GM19043 (cell line): ENCODE measurements around the gene ARHGAP6.

ENCODE experiments used
- ATAC-seq: cut with Tn5 transposase; IDR thresholded peaks from one replicate; pipeline ENCODE4 v1.9.1; 2021; ENCODE audit warnings: low read depth; ENCODE audit not compliant: unreplicated experiment

The ARHGAP6 gene

GRCh38 chrX:11665168-11666111 is at the start of gene ARHGAP6:
Gene ARHGAP6, minus strand, starts transcription at chrX:11665920. Its CDS starts 1,092 bp downstream, at chrX:11664828.
- ATAC-seq: no peak

DNA sequence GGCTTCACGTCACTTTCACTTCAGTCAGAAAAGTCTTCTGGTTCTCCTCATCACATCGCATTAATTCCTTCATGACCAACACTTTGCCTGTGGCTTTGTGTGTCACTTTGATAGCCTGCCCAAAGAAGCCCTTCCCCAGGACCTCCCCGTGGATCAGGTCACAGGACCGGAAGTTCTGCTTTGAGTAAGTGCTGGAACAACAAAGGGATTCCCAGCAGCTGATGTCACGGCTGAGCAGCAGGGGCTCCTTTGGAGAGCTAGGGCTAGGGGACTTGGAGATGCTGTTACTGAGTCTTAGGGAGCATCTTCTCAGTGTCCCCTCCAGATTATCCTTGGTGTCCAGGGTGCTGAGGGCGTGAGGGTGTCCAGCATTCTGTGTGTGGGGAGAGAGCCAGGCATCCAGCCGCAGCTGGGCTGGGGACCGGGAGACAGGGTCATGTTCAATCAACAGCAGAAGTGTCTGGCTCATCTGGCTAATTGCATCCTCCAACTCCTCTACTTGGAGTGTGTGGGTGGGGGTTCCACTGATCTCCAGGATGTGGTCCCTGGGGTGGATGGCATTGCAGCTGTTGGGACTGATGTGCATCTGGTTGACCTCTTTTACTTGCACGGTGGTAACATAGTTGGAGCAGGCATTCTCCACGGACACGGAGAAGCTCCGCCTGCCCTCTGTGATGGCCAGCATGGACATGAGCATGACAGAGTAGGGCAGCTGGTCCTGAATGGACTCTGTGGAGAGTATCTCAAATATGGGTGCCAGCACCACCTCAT is 39.2 kb upstream of the ARHGAP6 start:
- ATAC-seq: no peak

DNA sequence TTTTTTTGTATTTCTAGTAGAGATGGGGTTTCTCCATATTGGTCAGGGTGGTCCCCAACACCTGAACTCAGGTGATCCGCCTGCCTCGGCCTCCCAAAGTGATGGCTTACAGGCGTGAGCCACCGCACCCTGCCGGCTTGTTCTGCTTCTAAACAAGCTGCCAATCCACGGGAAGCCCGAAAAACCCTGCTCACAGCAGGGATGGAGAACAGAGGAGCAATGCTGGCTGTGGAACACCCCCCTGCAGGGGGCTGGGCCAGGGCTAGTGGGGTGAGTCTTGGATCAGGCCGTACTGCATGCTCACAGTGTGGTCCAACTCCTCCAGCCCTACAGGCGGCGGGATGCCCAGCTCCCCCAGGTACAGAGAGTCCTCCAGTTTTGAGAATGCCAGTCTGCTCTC is 38.1 kb upstream of the ARHGAP6 start:
- no peak for ATAC-seq

- no peak for ATAC-seq
These were observed 37.4 kb upstream of the ARHGAP6 start for GRCh38 chrX:11702965-11703631.

- ATAC-seq: no peak
These were observed 36.7 kb upstream of the ARHGAP6 start for GRCh38 chrX:11702420-11702819.

DNA sequence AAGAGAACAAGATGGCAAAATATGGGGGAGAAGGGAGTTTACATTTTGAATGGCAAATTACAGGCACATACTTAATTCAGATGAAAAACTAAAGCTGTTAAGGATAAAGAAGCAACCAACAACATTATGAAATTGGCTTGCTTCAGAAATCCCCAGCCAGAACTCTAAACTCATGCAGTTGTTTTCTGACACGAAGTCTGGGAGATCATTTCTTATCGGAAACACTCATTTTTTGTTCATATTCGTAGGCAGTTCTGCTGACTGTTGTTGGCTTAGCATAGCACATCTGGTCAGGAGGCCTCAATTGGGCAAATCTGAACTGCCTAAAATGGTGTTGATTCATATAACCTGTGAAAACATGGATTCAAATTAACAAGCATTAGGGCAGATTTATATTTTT is 33.0 kb upstream of the ARHGAP6 start:
- ATAC-seq: no peak

DNA sequence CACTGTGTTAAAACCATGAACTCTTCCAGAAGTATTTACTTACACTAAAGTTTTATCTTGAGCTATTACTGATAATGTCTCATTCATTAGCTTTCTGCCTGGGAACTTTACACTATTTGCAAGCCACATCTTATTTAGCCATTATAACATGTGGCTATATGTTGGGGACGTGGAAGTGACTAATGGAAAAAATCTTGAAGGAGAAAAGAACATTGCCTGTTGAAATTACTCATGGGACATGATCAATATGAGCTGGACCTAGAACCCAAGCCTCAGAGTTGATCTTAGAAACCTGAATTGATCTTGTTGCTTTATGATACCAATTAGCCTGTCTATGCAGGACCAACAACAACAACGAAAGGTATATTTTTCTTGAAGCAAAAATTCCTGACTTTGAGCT is 22.5 kb upstream of the ARHGAP6 start:
- no peak for ATAC-seq

DNA sequence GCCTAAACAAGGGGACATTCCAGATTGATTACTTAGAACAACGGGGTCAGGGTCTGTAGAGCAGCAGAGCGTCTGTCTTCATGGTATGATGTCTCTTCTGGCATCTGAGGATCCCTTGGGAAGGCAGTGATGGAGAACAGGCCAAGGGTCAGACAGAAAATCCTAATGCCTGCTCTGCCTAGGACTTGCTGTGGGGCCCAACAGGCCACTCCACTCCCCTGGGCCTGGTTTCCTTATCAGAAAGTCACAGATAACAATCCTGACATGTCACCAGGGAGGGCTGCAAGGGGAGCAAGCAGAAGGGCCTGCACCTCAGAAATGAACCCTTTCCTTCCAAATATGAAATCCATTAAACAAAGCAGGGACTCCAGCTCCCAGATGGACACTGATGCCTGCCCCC is 21.4 kb upstream of the ARHGAP6 start:
- no peak for ATAC-seq

DNA sequence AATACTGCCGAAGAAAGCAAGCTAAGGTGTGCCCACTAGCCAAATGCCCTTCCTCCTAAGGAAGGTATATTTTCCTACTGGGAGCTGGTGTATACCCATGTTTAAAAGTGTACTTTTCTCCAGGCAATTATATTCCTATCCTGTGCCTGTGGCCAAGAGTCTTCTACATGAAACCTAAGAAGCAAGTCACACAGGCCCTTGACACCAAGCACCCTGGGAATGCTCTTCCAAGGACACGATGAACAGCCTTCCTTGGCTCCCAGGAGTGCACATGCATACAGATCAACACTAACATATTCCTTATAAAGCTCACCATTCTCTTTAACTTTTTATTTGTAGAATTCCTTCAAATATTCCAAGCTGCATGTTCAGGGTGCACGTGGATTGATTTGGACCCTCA is 17.3 kb upstream of the ARHGAP6 start:
- ATAC-seq: no peak

DNA sequence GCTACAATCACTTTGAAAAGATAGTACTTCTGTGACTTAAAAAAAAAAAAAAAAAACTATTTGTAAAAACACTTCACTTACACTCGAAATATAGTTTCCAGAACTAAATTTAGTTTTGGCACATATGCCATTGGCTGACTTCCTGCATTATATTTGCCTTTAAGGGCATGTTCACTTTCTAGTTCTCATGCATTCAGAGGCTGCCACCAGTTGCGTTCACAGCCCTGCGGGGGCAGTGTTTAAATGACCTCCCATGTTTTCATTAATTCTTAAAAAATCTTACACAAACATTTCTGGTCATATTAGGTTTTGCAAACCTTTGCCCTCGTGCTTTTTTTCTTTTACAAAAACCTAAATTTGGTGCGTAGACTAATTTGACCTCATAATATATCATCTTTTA is 12.4 kb upstream of the ARHGAP6 start:
- no peak for ATAC-seq

DNA sequence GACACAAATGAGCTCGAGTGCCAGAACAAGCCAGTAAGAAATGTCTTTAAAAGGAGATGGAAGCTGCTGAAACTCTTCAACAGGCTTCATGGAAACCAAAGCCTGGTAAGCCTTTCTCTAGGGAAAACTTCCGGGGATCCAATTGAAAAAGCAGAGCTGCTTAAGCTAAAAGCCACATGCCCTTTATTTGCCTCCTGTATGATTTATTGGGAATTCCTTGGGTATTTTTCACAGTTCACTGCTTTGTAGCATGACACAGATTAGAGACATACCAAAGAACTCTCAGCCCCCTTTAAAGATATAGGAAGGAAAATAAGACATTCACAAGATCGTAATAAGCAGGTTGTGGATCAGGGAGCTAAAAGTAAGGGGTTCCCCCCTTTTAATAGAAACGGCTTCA is 6.5 kb upstream of the ARHGAP6 start:
- no peak for ATAC-seq

DNA sequence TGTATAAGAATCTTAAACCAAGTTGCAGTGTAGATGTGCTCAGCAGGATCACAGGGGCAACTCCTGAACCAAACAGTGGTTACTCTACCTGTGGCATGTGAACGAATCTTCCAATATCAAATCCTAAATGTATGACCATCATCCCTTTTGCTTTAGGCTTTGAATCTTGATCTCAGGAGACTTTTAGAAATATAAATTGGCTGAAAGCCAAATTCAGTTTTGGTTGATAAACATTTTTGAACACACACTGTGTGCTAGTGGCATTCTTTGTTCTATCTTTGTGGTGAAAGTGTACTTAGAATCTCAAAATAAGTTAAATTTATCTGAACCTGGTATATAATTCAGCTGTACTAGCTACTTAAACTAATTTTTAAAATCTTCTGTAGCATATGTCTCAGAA is 4.6 kb upstream of the ARHGAP6 start:
- ATAC-seq: no peak

- ATAC-seq: no peak
These were observed 1.4 kb upstream of the ARHGAP6 start for GRCh38 chrX:11666952-11667685.

DNA sequence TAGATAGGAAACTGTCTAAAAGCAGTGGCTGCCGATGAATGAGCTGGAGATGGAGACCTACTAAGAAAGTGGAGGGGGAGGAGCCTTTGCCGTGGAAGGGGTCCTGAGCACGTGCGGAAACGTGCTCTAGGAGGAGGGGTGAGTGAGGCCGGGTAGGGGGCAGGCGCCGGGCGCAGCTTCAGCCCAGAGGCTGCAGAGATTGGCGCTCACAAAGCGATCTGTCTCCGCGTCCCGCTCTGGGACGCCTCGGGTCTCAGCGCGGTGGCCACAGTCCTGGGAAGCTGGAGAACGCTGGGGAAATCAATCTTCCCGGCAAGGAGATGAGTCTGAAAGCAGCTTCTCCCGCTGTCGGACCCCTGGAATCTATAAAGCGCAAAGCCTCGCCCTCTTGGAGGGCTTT is 444 bp upstream of the ARHGAP6 start:
- no peak for ATAC-seq

DNA sequence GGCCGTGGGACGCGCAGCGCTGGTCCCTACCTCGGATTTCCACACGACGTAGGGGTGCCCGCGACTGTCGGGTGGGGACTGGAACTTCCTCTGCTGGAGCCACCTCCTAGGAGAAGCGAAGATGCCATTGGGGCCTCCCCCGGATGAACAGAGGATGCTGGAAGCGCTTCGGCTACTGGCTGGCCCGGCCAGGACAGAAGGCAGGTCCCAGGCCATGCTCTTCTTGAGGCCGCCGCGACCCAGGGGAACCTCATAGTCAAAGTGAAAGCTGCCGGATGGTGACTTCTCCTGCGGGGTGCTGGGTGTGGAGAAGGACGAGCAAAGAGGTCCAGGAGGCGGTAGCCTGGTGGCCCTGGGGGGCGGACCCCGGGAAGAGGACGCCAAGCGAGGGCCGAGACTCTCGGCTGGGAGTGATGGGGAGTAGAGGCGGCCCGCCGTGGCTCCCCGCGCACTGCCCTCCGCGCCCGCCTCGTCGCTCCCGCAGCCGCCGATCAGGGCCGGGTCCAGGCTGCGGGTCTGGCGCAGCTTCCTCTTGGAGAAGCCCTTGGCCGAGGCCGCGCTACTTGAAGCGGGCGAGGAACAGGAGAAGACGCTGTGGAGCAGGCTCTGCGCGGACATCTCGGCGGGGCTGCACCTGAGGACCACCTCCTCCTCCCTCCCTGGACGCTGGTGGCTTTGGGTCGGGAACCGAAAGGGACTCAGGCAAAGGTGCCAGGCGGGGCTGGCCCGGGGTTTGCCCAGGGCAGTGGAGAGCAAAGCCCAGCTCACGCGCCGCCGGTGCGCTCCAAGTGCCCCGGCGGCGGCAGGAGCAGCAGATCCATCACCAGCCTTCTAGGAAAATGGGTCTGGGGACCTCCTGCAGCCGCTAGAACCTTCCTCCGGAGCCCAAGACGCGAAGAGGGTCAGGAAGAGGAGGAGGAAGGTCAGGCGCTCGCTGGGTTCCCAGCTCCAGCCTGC is 1.2 kb downstream of the ARHGAP6 start:
- no peak for ATAC-seq

- ATAC-seq: no peak
These were observed 1.9 kb downstream of the ARHGAP6 start for GRCh38 chrX:11663875-11664210.

- no peak for ATAC-seq
These were observed 10.3 kb downstream of the ARHGAP6 start for GRCh38 chrX:11655282-11656015.

- ATAC-seq: no peak
These were observed 16.8 kb downstream of the ARHGAP6 start for GRCh38 chrX:11648705-11649519.
